ENCODE results near the gene CRYBA2.

The CRYBA2 gene

GRCh38 chr2:218991674-218992168 is 1.5 kb downstream of the CRYBA2 start:
- no peak for DNase-seq (ENCODE audit: low read depth, low spot score)
- no peaks in the 10 kb centered on the region for H3K36me3 ChIP-seq (ENCODE audit: control insufficient read depth, insufficient read depth, low read length)
- no peak overlapping the region for H3K4me3 ChIP-seq (ENCODE audit: low read length)
- no peak overlapping the region for H3K27ac ChIP-seq (ENCODE audit: low read length)
- H3K4me1 ChIP-seq (ENCODE audit: control insufficient read depth, insufficient read depth, low read length), result peaks cover 4% of the 10 kb centered on the region
- H3K27me3 ChIP-seq (ENCODE audit: control insufficient read depth, insufficient read depth, low read length), result peaks cover 98% of the 10 kb centered on the region
- no peaks in the 10 kb centered on the region for H3K9me3 ChIP-seq (ENCODE audit: control insufficient read depth, insufficient read depth, low read length)
- no CpG with 5 or more reads among the region's 13 CpGs for WGBS (ENCODE audit: insufficient coverage, insufficient read length)

GRCh38 chr2:218990612-218991011 is 2.6 kb downstream of the CRYBA2 start:
- H3K4me1 ChIP-seq (ENCODE audit: control insufficient read depth, insufficient read depth, low read length), result peaks cover 2% of the 10 kb centered on the region; the same call in 1 of the 2 replicates
- no peaks in the 10 kb centered on the region for H3K9me3 ChIP-seq (ENCODE audit: control insufficient read depth, insufficient read depth, low read length)
- DNase-seq (ENCODE audit: low read depth, low spot score), result no peak
- no CpG with 5 or more reads among the region's 6 CpGs for WGBS (ENCODE audit: insufficient coverage, insufficient read length)
- H3K4me3 ChIP-seq (ENCODE audit: low read length), result no peak overlapping the region
- peaks cover 99% of the 10 kb centered on the region for H3K27me3 ChIP-seq (ENCODE audit: control insufficient read depth, insufficient read depth, low read length)
- no peaks in the 10 kb centered on the region for H3K36me3 ChIP-seq (ENCODE audit: control insufficient read depth, insufficient read depth, low read length)
- no peak overlapping the region for H3K27ac ChIP-seq (ENCODE audit: low read length)

- no peak for DNase-seq (ENCODE audit: low read depth, low spot score)
- Histone ChIP-seq H3K4me1 (ENCODE audit: control insufficient read depth, insufficient read depth, low read length) (peaks cover 2% of the 10 kb centered on the region; the same call in 1 of the 2 replicates), H3K27ac (ENCODE audit: low read length) (no peak overlapping the region), H3K9me3 (ENCODE audit: control insufficient read depth, insufficient read depth, low read length) (no peaks in the 10 kb centered on the region), H3K27me3 (ENCODE audit: control insufficient read depth, insufficient read depth, low read length) (peaks cover 96% of the 10 kb centered on the region), H3K36me3 (ENCODE audit: control insufficient read depth, insufficient read depth, low read length) (no peaks in the 10 kb centered on the region), H3K4me3 (ENCODE audit: low read length) (no peak overlapping the region)
- no CpG with 5 or more reads among the region's 9 CpGs for WGBS (ENCODE audit: insufficient coverage, insufficient read length)
Measured at GRCh38 chr2:218990052-218990451, 3.2 kb downstream of the CRYBA2 start.

GRCh38 chr2:218988650-218989049 is 4.6 kb downstream of the CRYBA2 start:
- peaks cover 95% of the 10 kb centered on the region for H3K27me3 ChIP-seq (ENCODE audit: control insufficient read depth, insufficient read depth, low read length)
- WGBS (ENCODE audit: insufficient coverage, insufficient read length), result no CpG with 5 or more reads among the region's 2 CpGs
- H3K27ac ChIP-seq (ENCODE audit: low read length), result no peak overlapping the region
- H3K9me3 ChIP-seq (ENCODE audit: control insufficient read depth, insufficient read depth, low read length), result no peaks in the 10 kb centered on the region
- no peaks in the 10 kb centered on the region for H3K36me3 ChIP-seq (ENCODE audit: control insufficient read depth, insufficient read depth, low read length)
- peaks cover 2% of the 10 kb centered on the region; the same call in 1 of the 2 replicates for H3K4me1 ChIP-seq (ENCODE audit: control insufficient read depth, insufficient read depth, low read length)
- DNase-seq (ENCODE audit: low read depth, low spot score), result no peak
- H3K4me3 ChIP-seq (ENCODE audit: low read length), result no peak overlapping the region

- Histone ChIP-seq H3K4me3 (ENCODE audit: low read length) (no peak overlapping the region), H3K4me1 (ENCODE audit: control insufficient read depth, insufficient read depth, low read length) (peaks cover 2% of the 10 kb centered on the region; the same call in 1 of the 2 replicates), H3K36me3 (ENCODE audit: control insufficient read depth, insufficient read depth, low read length) (no peaks in the 10 kb centered on the region), H3K27ac (ENCODE audit: low read length) (no peak overlapping the region), H3K27me3 (ENCODE audit: control insufficient read depth, insufficient read depth, low read length) (peaks cover 95% of the 10 kb centered on the region), H3K9me3 (ENCODE audit: control insufficient read depth, insufficient read depth, low read length) (no peaks in the 10 kb centered on the region)
- no CpG with 5 or more reads among the region's 3 CpGs for WGBS (ENCODE audit: insufficient coverage, insufficient read length)
- DNase-seq (ENCODE audit: low read depth, low spot score), result no peak
Measured at GRCh38 chr2:218988164-218988563, 5.1 kb downstream of the CRYBA2 start.

GRCh38 chr2:218986148-218986761 is 7.0 kb downstream of the CRYBA2 start:
- no peaks in the 10 kb centered on the region for H3K9me3 ChIP-seq (ENCODE audit: control insufficient read depth, insufficient read depth, low read length)
- H3K4me1 ChIP-seq (ENCODE audit: control insufficient read depth, insufficient read depth, low read length), result peaks cover 3% of the 10 kb centered on the region
- no peak overlapping the region for H3K4me3 ChIP-seq (ENCODE audit: low read length)
- no peaks in the 10 kb centered on the region for H3K36me3 ChIP-seq (ENCODE audit: control insufficient read depth, insufficient read depth, low read length)
- DNase-seq (ENCODE audit: low read depth, low spot score), result no peak
- WGBS (ENCODE audit: insufficient coverage, insufficient read length), result no CpG with 5 or more reads among the region's 4 CpGs
- no peak overlapping the region for H3K27ac ChIP-seq (ENCODE audit: low read length)
- peaks cover 95% of the 10 kb centered on the region for H3K27me3 ChIP-seq (ENCODE audit: control insufficient read depth, insufficient read depth, low read length)

- Histone ChIP-seq H3K4me1 (ENCODE audit: control insufficient read depth, insufficient read depth, low read length) (peaks cover 3% of the 10 kb centered on the region), H3K9me3 (ENCODE audit: control insufficient read depth, insufficient read depth, low read length) (no peaks in the 10 kb centered on the region), H3K36me3 (ENCODE audit: control insufficient read depth, insufficient read depth, low read length) (no peaks in the 10 kb centered on the region), H3K27me3 (ENCODE audit: control insufficient read depth, insufficient read depth, low read length) (peaks cover 93% of the 10 kb centered on the region), H3K27ac (ENCODE audit: low read length) (no peak overlapping the region), H3K4me3 (ENCODE audit: low read length) (no peak overlapping the region; the same call in 1 of the 2 replicates)
- no peak for DNase-seq (ENCODE audit: low read depth, low spot score)
- WGBS (ENCODE audit: insufficient coverage, insufficient read length), result no CpG with 5 or more reads among the region's 49 CpGs
Measured at GRCh38 chr2:218985325-218986091, 7.7 kb downstream of the CRYBA2 start.

- Histone ChIP-seq H3K4me1 (ENCODE audit: control insufficient read depth, insufficient read depth, low read length) (peaks cover 3% of the 10 kb centered on the region), H3K36me3 (ENCODE audit: control insufficient read depth, insufficient read depth, low read length) (no peaks in the 10 kb centered on the region), H3K27me3 (ENCODE audit: control insufficient read depth, insufficient read depth, low read length) (peaks cover 90% of the 10 kb centered on the region), H3K9me3 (ENCODE audit: control insufficient read depth, insufficient read depth, low read length) (no peaks in the 10 kb centered on the region), H3K4me3 (ENCODE audit: low read length) (no peak within 1 kb of the TSS; the same call in 1 of the 2 replicates), H3K27ac (ENCODE audit: low read length) (no peak within 1 kb of the TSS)
- DNase-seq (ENCODE audit: low read depth, low spot score), result no peak
- WGBS (ENCODE audit: insufficient coverage, insufficient read length), result no CpG with 5 or more reads among the region's 32 CpGs
Measured at GRCh38 chr2:218985021-218985324, 8.2 kb downstream of the CRYBA2 start, which contains the start of gene FEV. TSS of gene FEV (minus strand) at chr2:218985184. CDS start at chr2:218985075, 109 bp downstream.

GRCh38 chr2:218984239-218985020 is 8.8 kb downstream of the CRYBA2 start:
- Histone ChIP-seq H3K27me3 (ENCODE audit: control insufficient read depth, insufficient read depth, low read length) (peaks cover 84% of the 10 kb centered on the region), H3K9me3 (ENCODE audit: control insufficient read depth, insufficient read depth, low read length) (no peaks in the 10 kb centered on the region), H3K4me3 (ENCODE audit: low read length) (no peak overlapping the region; the same call in 1 of the 2 replicates), H3K4me1 (ENCODE audit: control insufficient read depth, insufficient read depth, low read length) (peaks cover 3% of the 10 kb centered on the region), H3K27ac (ENCODE audit: low read length) (no peak overlapping the region), H3K36me3 (ENCODE audit: control insufficient read depth, insufficient read depth, low read length) (no peaks in the 10 kb centered on the region)
- no CpG with 5 or more reads among the region's 50 CpGs for WGBS (ENCODE audit: insufficient coverage, insufficient read length)
- no peak for DNase-seq (ENCODE audit: low read depth, low spot score)

- WGBS (ENCODE audit: insufficient coverage, insufficient read length), result no CpG with 5 or more reads among the region's 10 CpGs
- no peak overlapping the region for H3K27ac ChIP-seq (ENCODE audit: low read length)
- H3K9me3 ChIP-seq (ENCODE audit: control insufficient read depth, insufficient read depth, low read length), result no peaks in the 10 kb centered on the region
- DNase-seq (ENCODE audit: low read depth, low spot score), result no peak
- no peak overlapping the region for H3K4me3 ChIP-seq (ENCODE audit: low read length)
- H3K36me3 ChIP-seq (ENCODE audit: control insufficient read depth, insufficient read depth, low read length), result no peaks in the 10 kb centered on the region
- peaks cover 3% of the 10 kb centered on the region for H3K4me1 ChIP-seq (ENCODE audit: control insufficient read depth, insufficient read depth, low read length)
- peaks cover 79% of the 10 kb centered on the region for H3K27me3 ChIP-seq (ENCODE audit: control insufficient read depth, insufficient read depth, low read length)
Measured at GRCh38 chr2:218983934-218984238, 9.3 kb downstream of the CRYBA2 start.

Measured in iPS DF 6.9 (cell line).